Upper lobe of left lung (tissue), 4 donors: ENCODE data around the gene ZIC5.

Experiments
- EP300 ChIP-seq, 4 donors: sonication (generic); formaldehyde crosslinking; IDR thresholded peaks; one replicate each; pipeline ENCODE4 v1.5.1; 2017; ENCODE audit warnings: antibody characterized with exemption in 4 of 4, control low read depth in 2 of 4
- POLR2A ChIP-seq, 4 donors: fragments of 450-650 bp; IDR thresholded peaks; one replicate each; pipeline ENCODE4 v1.5.1; 2016 to 2017; ENCODE audit warnings: antibody characterized with exemption in 4 of 4, mild to moderate bottlenecking in 2 of 4
- POLR2AphosphoS5 ChIP-seq, 2 donors: sonication (generic); formaldehyde crosslinking; IDR thresholded peaks; one replicate each; pipeline ENCODE4 v1.5.1; 2017; ENCODE audit warnings: antibody characterized with exemption in 2 of 2
- TF ChIP-seq, protein P1 (sequence below), 6 experiments: fragments of 450-650 bp in 4 of 6; fragments of 200-600 bp in 2 of 6; sonication (generic) in 2 of 6; IDR thresholded peaks; one replicate each; pipeline ENCODE4 v1.5.1; 2016 to 2019; ENCODE audit warnings: antibody characterized with exemption in 6 of 6

DNA sequence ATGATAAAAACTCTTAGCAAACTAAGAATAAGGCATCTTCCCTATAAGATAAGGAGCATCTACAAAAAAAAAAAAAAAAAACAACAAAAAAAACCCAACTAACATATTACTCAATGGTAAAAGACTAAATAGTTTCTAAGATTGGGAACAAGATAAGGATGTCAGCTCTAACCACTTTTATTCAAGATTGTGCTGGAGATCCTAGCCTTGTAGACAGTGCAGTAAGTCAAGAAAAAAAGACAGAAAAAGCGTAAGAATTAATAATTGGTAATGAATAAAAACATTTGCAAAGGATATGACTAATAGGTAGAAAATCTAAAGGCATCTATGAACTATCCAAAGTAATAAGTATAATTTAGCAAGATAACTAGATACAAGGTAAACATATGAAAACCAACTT lies 43.1 kb upstream of the ZIC5 start:
- TF ChIP-seq POLR2A (IDR thresholded peaks at IDR 0.05), result no peak
- TF ChIP-seq, protein P1, sequence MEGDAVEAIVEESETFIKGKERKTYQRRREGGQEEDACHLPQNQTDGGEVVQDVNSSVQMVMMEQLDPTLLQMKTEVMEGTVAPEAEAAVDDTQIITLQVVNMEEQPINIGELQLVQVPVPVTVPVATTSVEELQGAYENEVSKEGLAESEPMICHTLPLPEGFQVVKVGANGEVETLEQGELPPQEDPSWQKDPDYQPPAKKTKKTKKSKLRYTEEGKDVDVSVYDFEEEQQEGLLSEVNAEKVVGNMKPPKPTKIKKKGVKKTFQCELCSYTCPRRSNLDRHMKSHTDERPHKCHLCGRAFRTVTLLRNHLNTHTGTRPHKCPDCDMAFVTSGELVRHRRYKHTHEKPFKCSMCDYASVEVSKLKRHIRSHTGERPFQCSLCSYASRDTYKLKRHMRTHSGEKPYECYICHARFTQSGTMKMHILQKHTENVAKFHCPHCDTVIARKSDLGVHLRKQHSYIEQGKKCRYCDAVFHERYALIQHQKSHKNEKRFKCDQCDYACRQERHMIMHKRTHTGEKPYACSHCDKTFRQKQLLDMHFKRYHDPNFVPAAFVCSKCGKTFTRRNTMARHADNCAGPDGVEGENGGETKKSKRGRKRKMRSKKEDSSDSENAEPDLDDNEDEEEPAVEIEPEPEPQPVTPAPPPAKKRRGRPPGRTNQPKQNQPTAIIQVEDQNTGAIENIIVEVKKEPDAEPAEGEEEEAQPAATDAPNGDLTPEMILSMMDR (IDR thresholded peaks at IDR 0.05), result no peak
- no peak for TF ChIP-seq POLR2AphosphoS5 (IDR thresholded peaks at IDR 0.05)
- no peak for TF ChIP-seq EP300 (IDR thresholded peaks at IDR 0.05)
